Adrenal gland (tissue), 5 donors: ENCODE measurements around the gene MYLK.

Experiments used
- POLR2A ChIP-seq, 2 donors: fragments of 450-650 bp; IDR thresholded peaks; one replicate each; pipeline ENCODE4 v1.6.1; 2017; ENCODE audit warnings: antibody characterized with exemption in 2 of 2, mild to moderate bottlenecking in 2 of 2, moderate library complexity in 1 of 2
- TF ChIP-seq, protein P1 (sequence below), 6 experiments: fragments of 450-650 bp in 4 of 6; fragments of 200-600 bp in 2 of 6; sonication (generic) in 1 of 6; IDR thresholded peaks; 1 replicate in 5 of 6; 2 replicates in 1 of 6; pipeline versions ENCODE4 v1.5.1 to v1.8.0; 2016 to 2021; ENCODE audit warnings: antibody characterized with exemption in 6 of 6, mild to moderate bottlenecking in 2 of 6, moderate library complexity in 1 of 6
- donor health status: DM: no; HTN: no; CAD: no.

DNA sequence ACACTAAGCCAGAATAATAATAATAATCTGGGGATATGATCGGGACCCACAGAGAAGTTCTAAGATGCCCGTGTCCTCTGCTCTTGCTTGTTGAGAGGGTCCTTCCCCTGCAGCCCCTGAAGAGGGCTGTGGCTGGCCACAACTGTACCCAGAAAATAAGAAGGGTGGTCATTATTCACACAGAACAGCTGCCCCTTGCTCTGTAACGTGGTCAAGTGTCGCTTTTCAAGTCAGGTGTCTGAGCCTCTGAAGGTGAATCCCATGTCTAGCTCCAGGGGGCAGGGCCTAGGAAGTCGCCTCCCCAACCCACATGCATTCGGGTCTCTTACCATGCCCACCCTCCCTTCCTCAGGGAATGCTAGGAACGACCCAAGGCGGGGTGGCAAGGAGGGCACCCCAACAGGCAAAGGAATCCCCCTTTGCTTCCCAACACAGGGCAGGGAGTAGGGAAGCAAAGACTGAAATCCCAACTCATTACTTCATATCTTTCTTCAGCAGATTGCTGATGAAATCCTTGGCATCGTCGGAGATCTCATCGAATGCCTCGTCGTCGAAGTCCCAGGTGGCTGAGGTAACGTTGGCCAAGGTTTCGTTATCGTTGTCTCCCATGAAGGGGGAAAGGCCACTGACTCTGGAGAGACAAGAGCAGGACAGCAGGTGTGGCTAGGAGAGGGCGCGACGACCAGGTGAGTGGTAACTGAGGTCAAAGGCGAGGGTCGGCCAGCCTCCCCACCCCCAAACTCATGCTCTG is 255.0 kb downstream of the MYLK start:
- TF ChIP-seq, protein P1, sequence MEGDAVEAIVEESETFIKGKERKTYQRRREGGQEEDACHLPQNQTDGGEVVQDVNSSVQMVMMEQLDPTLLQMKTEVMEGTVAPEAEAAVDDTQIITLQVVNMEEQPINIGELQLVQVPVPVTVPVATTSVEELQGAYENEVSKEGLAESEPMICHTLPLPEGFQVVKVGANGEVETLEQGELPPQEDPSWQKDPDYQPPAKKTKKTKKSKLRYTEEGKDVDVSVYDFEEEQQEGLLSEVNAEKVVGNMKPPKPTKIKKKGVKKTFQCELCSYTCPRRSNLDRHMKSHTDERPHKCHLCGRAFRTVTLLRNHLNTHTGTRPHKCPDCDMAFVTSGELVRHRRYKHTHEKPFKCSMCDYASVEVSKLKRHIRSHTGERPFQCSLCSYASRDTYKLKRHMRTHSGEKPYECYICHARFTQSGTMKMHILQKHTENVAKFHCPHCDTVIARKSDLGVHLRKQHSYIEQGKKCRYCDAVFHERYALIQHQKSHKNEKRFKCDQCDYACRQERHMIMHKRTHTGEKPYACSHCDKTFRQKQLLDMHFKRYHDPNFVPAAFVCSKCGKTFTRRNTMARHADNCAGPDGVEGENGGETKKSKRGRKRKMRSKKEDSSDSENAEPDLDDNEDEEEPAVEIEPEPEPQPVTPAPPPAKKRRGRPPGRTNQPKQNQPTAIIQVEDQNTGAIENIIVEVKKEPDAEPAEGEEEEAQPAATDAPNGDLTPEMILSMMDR (IDR thresholded peaks at IDR 0.05) = no peak
- TF ChIP-seq POLR2A (IDR thresholded peaks at IDR 0.05) = no peak
